Measurements from ENCODE around the gene ERAL1.
A peak's percentile ranks its signal among the peaks of the same experiment; 100 is the strongest.

DNA sequence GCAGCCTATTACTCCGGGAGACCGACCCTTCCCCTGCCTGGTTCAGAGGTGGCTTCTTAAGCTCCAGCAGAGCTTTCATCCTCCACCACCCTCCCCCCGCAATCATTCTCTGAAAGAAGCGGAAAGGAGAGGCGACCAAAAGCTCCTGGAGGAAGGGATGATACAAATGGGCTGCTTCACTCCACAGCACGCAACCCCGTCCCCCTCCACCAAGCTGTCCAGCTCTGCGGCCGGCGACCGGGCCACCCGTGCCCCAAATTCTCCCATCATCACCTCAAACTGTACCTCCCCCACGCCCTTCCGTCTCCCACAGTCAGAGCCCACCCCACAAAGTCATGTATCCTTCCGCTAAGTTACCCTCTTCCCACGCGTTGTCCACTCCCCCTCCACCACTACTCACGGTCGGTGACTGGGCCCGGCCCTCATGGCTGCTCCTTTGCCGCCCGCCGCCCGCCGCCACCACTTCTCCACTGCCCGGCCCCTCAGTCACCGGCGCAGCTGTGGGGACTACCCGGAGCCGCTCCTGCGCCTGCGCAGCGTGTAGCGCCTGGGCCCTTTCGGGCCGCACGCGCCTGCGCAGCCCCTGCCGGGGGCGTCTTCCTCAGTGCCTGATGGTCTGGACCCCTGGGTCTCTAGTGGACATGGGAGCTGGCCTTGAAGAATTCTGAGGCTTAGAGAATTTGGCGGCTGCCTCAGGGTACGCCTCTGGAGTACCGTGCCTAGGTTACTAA is 12.4 kb upstream of the ERAL1 start, which contains the start of gene FAM222B:
- TF ChIP-seq, protein P1, sequence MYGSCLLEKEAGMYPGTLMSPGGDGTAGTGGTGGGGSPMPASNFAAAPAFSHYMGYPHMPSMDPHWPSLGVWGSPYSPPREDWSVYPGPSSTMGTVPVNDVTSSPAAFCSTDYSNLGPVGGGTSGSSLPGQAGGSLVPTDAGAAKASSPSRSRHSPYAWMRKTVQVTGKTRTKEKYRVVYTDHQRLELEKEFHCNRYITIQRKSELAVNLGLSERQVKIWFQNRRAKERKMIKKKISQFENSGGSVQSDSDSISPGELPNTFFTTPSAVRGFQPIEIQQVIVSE (CRISPR knock-in tag; IDR thresholded peaks at IDR 0.05; ENCODE audit: borderline replicate concordance) = no peak
- TF ChIP-seq, protein P2, sequence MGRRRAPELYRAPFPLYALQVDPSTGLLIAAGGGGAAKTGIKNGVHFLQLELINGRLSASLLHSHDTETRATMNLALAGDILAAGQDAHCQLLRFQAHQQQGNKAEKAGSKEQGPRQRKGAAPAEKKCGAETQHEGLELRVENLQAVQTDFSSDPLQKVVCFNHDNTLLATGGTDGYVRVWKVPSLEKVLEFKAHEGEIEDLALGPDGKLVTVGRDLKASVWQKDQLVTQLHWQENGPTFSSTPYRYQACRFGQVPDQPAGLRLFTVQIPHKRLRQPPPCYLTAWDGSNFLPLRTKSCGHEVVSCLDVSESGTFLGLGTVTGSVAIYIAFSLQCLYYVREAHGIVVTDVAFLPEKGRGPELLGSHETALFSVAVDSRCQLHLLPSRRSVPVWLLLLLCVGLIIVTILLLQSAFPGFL (CRISPR knock-in tag; IDR thresholded peaks at IDR 0.05; ENCODE audit: borderline replicate concordance) = no peak
- TF ChIP-seq NFE2L1 (CRISPR knock-in tag; IDR thresholded peaks at IDR 0.05) (0 out of 2 replicates have a peak, but pooled peaks have one; percentile 56), NR2C2 (CRISPR knock-in tag; IDR thresholded peaks at IDR 0.05) (no peak), CREM (CRISPR knock-in tag; IDR thresholded peaks at IDR 0.05) (no peak), ZNF416 (CRISPR knock-in tag; IDR thresholded peaks at IDR 0.05) (0 out of 2 replicates have a peak, but pooled peaks have one; percentile 35), NR1H2 (CRISPR knock-in tag; IDR thresholded peaks at IDR 0.05) (no peak), NR3C1 (CRISPR knock-in tag; conservative IDR thresholded peaks at IDR 0.05; ENCODE audit: low read depth) (no peak), ZNF263 (CRISPR knock-in tag; IDR thresholded peaks at IDR 0.05; ENCODE audit: low read depth) (no peak)
- TF ChIP-seq, protein P3, sequence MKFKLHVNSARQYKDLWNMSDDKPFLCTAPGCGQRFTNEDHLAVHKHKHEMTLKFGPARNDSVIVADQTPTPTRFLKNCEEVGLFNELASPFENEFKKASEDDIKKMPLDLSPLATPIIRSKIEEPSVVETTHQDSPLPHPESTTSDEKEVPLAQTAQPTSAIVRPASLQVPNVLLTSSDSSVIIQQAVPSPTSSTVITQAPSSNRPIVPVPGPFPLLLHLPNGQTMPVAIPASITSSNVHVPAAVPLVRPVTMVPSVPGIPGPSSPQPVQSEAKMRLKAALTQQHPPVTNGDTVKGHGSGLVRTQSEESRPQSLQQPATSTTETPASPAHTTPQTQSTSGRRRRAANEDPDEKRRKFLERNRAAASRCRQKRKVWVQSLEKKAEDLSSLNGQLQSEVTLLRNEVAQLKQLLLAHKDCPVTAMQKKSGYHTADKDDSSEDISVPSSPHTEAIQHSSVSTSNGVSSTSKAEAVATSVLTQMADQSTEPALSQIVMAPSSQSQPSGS (CRISPR knock-in tag; IDR thresholded peaks at IDR 0.05; ENCODE audit: borderline replicate concordance, low read depth) = no peak

Data from WTC11 (cell line).